Skin epidermis (tissue), 12 donors: ENCODE results near the gene RUFY3.
"Not testable (repeated sequence)": the region's sequence is repeated elsewhere in the genome, so short reads cannot be mapped to it uniquely, and the experiment has no call there.

Experiments
- H3K27ac ChIP-seq, 21 experiments: fragments of 200-600 bp; sonication (generic) in 11 of 21; one replicate each; pipeline ENCODE4 v1.5.0; 2020; ENCODE audit warnings: mild to moderate bottlenecking in 3 of 21, inconsistent platforms in 2 of 21, moderate library complexity in 2 of 21
- H3K4me3 ChIP-seq, 7 experiments: fragments of 200-600 bp; sonication (generic) in 2 of 7; one replicate each; pipeline ENCODE4 v1.5.0; 2020; ENCODE audit warnings: inconsistent platforms in 2 of 7, mild to moderate bottlenecking in 2 of 7, moderate library complexity in 1 of 7

Gene RUFY3

GRCh38 chr4:70760662-70761061 lies 38.9 kb downstream of the RUFY3 start:
- H3K4me3 ChIP-seq = no peak overlapping the region
- no peak overlapping the region for H3K27ac ChIP-seq

GRCh38 chr4:70761276-70761816 lies 39.6 kb downstream of the RUFY3 start:
- H3K4me3 ChIP-seq = no peak overlapping the region
- no peak overlapping the region for H3K27ac ChIP-seq

- Histone ChIP-seq H3K27ac (no peak overlapping the region), H3K4me3 (no peak overlapping the region)
Measured at GRCh38 chr4:70765368-70765767, 43.6 kb downstream of the RUFY3 start.

GRCh38 chr4:70768301-70768948 lies 46.7 kb downstream of the RUFY3 start:
- no peak overlapping the region for H3K27ac ChIP-seq
- H3K4me3 ChIP-seq = no peak overlapping the region

- H3K27ac ChIP-seq, H3K4me3 ChIP-seq: not testable (repeated sequence)
Measured at GRCh38 chr4:70769396-70769795, 47.6 kb downstream of the RUFY3 start.

GRCh38 chr4:70772929-70773555 lies 51.3 kb downstream of the RUFY3 start:
- H3K27ac ChIP-seq = peak overlapping the region in 1 of 21 experiments; percentile 38
- H3K4me3 ChIP-seq = no peak overlapping the region

GRCh38 chr4:70778888-70779422 lies 57.2 kb downstream of the RUFY3 start:
- Histone ChIP-seq H3K4me3 (no peak overlapping the region), H3K27ac (no peak overlapping the region)

GRCh38 chr4:70783096-70783495 lies 61.3 kb downstream of the RUFY3 start:
- no peak overlapping the region for H3K4me3 ChIP-seq
- H3K27ac ChIP-seq = no peak overlapping the region

- H3K27ac ChIP-seq = no peak overlapping the region
Measured at GRCh38 chr4:70787496-70787895, 65.7 kb downstream of the RUFY3 start.

GRCh38 chr4:70788733-70789132 lies 67.0 kb downstream of the RUFY3 start:
- Histone ChIP-seq H3K4me3 (no peak overlapping the region), H3K27ac (no peak overlapping the region)

More at GRCh38 chr4:70787496-70787895, 65.7 kb downstream of the RUFY3 start:
- no peak overlapping the region for H3K4me3 ChIP-seq

DNA sequence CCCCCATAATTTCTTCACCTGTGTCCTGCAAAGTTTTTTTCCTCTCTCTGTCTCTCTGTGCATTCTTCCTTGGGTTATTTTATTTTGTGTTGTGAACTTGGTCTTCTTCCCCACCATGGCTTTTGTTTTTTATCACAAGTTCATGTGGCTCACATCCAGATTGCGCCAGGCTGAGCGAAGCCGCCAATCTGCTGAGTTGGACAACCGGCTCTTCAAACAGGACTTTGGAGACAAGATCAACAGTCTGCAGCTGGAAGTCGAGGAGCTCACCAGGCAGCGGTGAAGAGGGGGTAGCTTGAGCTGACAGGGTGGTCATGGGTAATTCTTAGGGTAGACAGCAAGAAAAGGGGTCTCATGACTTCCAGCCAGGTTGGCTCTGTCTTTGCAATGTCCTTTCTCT lies 71.9 kb downstream of the RUFY3 start:
- H3K27ac ChIP-seq = no peak overlapping the region

GRCh38 chr4:70801265-70801809 lies 79.6 kb downstream of the RUFY3 start:
- Histone ChIP-seq H3K4me3 (no peak overlapping the region), H3K27ac (no peak overlapping the region)

More for the DNA sequence above, 71.9 kb downstream of the RUFY3 start:
- no peak overlapping the region for H3K4me3 ChIP-seq

DNA sequence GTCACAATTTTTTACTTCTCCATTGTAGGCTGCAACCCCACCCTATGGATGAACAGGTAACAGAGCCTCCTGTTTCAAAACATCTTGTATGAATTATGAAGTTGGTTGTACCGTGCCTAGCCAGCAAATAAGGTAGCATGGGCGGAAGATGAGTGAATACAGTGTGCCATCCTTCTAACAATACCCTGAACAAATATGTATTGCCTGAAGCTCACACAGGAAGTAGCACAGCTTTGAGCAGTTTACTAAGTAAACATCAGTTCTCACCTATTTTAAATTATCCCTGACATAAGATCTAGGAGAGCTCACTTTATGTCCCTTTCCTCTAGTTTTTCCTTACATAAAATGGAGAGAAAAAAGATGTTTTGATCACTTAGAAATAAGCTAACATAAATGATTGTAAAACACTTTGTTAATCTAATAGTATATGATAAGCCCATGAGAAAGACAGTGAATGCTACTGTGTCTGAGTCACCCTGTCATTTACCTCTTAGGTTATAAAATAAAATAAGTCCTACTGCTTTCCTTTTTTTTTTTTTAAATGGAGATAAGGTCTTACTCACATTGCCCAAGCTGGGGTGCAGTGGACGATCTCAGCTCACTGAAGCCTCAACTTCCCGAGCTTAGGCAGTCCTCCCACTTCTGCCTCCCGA lies 81.3 kb downstream of the RUFY3 start:
- Histone ChIP-seq H3K4me3 (no peak overlapping the region), H3K27ac (no peak overlapping the region)

DNA sequence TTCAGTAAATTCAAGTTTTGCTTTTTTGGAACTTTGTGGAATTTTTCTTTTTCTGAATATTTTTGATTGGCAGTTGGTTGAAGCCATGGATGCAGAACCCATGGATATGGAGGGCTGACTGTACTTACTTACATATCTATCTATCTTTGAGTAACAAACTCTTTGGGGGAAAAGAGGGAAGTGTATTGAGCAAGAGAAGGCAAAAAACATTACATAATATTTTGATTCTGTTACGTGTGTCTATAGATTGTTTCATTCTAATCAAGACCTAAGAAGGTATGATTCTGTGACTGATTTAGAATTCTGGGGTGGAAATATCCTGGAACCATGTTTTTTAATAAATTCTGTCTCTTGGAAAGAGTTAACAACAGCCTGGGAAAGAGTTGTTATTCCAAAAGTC lies 86.4 kb downstream of the RUFY3 start:
- Histone ChIP-seq H3K4me3 (no peak overlapping the region), H3K27ac (no peak overlapping the region)

DNA sequence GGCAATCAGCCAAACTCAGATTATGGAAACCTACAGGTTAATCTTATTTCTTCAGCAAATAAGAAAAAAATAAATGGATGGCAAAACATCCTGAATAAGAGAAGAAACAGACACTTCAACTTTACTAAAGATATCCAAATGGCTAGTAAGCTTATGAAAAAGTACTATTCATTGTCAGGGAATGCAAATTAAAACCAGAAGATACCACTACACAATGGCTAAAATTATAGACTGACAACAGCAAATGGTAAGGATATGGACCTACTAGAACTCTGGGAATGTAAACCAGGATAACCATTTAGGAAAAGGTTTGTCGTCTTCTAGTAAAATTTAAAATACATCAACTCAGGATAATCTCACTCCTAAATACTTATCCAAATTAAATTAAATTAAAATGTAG lies 93.6 kb downstream of the RUFY3 start:
- Histone ChIP-seq H3K27ac (no peak overlapping the region), H3K4me3 (no peak overlapping the region)

DNA sequence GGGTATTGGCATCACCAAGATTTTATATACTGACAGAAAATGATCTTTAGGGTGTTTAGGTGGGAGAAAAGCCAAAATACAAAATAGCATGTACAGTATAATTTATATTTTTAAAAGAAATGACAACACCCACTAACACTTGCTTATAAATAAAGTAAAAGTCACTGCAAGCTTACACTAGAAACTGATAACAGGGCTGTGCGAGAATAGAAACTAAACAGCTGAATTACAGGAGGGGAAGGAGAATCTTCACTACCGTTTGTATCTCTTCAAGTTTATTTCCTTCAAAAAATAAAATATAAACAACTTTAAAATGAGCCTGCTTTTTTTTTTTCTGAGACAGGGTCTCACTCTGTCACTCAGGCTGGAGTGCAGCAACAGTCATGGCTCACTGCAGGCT lies 95.1 kb downstream of the RUFY3 start:
- Histone ChIP-seq H3K27ac (no peak overlapping the region), H3K4me3 (no peak overlapping the region)

DNA sequence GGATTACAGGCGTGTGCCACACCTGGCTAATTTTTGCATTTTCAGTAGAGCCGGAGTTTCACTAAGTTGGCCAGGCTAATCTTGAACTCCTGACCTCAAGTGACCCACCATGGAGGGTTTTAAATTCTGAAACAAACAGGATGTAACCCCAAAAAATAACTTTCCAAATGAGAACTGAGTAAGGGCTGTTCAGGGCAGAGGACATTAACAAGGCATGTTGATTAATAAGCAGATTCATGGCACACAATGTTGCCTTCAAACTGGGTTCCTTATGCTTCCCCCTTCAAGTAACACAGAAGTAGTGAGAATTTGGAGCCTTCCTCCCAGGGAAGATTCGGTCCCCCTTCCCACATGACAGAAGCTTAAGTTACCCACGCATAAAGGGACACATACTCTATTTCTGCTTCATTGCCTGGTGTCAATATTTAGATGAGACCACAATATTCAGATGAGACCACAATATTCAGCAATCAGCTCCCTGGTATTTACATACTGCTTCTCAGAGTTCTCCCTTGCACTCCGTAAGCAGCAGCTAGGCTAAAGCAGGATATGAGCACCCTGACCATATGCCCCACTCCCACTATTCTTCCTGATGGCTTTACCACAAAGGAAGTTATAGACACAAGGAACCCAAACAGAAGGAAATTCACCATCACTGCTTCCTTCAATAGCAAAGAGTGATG lies 96.5 kb downstream of the RUFY3 start:
- H3K27ac ChIP-seq = no peak overlapping the region

DNA sequence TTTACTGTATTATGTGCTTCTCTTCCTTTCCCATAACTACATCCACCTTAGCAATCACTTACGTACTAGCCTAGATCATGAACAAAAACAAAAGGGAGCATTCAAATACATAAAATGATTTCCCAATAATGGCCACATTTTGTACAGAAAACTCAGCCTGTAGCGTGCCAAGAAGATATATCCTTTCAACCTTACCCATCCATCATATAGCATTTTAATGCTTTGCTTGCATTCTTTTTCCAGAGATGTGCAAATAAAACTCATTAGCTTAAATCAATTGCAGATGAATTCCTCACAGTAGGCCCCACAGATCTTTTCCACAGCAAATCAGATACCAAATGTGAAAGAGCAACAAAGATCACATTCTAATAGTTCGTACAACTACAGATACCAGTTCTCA lies 97.2 kb downstream of the RUFY3 start:
- no peak overlapping the region for H3K27ac ChIP-seq
- H3K4me3 ChIP-seq = no peak overlapping the region

More for the DNA sequence above, 96.5 kb downstream of the RUFY3 start:
- no peak overlapping the region for H3K4me3 ChIP-seq

DNA sequence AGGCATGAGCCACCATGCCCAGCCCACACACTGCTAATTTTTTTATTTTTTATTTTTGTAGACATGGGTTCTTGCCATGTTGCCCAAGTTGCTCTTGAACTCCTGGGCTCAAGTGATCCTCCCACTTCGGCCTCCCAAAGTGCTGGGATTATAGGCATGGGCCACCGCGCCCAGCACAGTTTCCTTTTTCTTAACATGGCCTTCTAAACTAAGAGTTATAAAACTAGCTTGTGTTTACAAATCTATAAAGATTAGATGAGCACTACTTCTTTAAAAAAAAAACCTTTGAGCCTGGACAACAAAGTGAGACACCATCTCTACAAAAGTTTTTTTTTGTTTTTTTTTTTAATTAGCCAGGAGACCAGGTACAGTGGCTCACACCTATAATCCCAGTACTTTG lies 107.3 kb downstream of the RUFY3 start:
- Histone ChIP-seq H3K4me3 (no peak overlapping the region), H3K27ac (no peak overlapping the region)

DNA sequence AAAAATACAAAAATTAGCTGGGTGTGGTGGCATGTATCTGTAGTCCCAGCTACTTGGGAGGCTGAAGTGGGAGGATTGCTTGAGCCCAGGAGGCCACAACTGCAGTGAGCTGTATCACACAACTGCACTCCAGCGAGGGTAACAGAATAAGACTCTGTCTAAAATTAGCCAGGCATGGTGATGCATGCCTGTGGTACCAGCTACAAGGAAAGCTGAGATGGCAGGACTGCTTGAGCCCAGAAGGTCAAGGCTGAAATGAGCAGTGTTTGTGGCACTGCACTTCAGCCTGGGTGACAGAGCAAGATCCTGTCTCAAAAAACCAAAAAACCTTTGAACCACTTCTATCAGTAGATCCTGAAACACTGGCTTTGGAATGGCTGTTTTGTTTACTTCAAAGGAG lies 107.7 kb downstream of the RUFY3 start:
- H3K4me3 ChIP-seq = no peak overlapping the region
- H3K27ac ChIP-seq = no peak overlapping the region
